GM13977 (cell line): ENCODE results near the gene INAVA.

Experiments used
- DNase-seq: peaks from one replicate; pipeline ENCODE4 v3.0.0; 2012; ENCODE audit warnings: low spot score
- CTCF ChIP-seq: IDR thresholded peaks from 2 replicates; pipeline ENCODE4 v1.5.1; 2012; ENCODE audit warnings: mild to moderate bottlenecking, control low read depth; ENCODE audit not compliant: insufficient read depth; ENCODE audit errors: extremely low read depth, missing control alignments
- in situ Hi-C: fragments of 300-500 bp; cut with MboI; formaldehyde crosslinking; loops from one replicate; pipeline ENCODE4 v1.12.0; 2022; ENCODE audit warnings: low sequenced_read_pairs, low pct_unique_long_range_greater_than_20kb, mixed read lengths, inconsistent platforms; ENCODE audit not compliant: unreplicated experiment

The INAVA gene

DNA sequence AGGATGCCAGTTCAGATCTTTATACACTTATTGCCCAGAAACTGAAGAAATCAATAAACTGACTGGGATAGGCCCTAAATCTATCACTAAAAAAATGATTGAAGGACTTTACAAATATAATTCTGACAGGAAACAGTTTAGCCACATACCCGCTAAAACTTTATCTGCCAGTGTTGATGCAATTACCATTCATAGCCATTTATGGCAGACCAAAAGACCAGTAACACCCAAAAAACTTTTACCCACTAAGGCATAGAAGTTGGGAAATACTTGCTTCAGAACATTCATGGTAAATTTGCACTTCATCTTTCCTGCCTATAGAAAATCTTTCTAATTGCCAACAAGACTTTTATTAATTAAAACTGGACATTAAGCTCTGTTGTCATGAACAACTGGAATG lies 36.9 kb upstream of the INAVA start:
- no peak for DNase-seq
- no peak for TF ChIP-seq CTCF
- in situ Hi-C loops, result no loop called here

DNA sequence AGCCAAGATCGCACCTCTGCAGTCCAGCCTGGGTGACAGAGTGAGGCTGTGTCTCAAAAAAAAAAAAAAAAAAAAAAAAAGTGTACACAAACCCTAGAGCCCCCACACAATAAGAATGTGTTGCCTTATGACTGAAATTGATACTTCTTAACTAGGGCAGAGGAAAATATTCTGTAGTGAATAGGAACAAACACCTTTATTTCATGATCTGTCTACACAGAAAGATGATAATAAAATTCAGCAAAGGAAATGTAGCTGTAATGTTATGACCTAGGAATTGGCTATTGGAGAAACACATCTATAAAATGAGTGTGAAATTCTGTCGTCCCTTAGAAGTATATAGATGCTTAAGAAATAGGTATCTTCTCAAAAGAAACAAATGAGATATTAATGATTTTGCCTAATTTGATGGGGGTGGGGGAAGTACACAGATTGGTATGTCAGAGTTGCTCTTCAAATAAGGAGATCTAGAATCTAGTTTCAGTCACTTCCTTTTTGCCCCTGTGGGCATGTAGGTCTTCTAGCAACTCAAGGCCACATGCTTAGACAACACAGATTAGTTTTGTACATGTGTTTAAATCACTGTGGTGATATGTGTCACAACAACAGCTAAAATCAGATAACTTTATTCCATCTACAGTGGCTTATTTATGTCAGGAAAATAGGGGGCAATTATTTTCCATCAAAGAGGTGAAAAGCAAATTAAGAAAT lies 32.6 kb upstream of the INAVA start:
- DNase-seq, result peak; percentile 38
- no peak for TF ChIP-seq CTCF
- in situ Hi-C loops, result no loop called here

- TF ChIP-seq CTCF, result no peak
- in situ Hi-C loops, result no loop called here
- DNase-seq, result no peak
Measured at GRCh38 chr1:200862713-200863415, 31.8 kb upstream of the INAVA start.

GRCh38 chr1:200866116-200866515 lies 28.6 kb upstream of the INAVA start:
- no peak for DNase-seq
- in situ Hi-C loops, result no loop called here
- TF ChIP-seq CTCF, result no peak

GRCh38 chr1:200866521-200866920 lies 28.2 kb upstream of the INAVA start:
- TF ChIP-seq CTCF, result no peak
- in situ Hi-C loops, result no loop called here
- DNase-seq, result peak; percentile 80

DNA sequence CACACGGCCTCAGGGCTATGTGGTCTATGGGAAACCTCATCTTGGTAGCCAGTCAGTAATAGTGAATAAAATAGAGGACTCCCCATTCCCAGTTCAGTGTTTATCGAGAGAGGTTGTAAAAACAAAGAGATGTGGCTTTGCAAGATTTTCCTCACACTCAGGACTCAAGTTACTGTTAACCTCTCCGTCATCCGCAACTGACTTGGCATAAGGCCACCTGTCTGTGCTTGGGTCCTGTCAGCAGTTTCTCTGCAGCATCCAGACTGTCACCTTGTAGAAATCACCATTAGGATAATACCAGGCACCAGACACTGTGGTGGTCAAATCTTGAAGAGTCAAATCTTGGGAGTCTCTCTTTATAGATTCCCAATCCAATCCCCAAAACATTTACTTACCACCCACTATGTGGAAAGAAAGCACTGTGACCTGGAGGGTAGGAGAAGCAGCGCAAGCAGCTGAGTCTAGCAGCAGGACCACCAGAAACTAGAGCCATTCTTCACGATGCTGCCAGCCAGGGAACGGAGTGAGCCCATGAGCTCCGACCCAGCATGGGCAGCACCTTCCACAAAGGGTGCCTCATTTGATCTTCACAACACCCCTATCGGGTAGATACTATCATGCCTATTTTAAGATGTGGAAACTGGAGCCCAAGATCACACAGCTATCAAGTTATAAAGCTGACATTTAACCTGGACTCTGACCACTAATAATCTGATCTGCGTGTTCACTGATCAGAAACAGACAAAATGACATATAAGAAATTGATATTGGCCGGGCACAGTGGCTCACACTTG lies 27.5 kb upstream of the INAVA start:
- in situ Hi-C loops, result no loop called here
- TF ChIP-seq CTCF, result no peak
- peak; percentile 25 for DNase-seq
